ENCODE measurements around the gene SMIM33.
"Not testable (repeated sequence)": the region's sequence is repeated elsewhere in the genome, so short reads cannot be mapped to it uniquely, and the experiment has no call there.

Gene SMIM33

DNA sequence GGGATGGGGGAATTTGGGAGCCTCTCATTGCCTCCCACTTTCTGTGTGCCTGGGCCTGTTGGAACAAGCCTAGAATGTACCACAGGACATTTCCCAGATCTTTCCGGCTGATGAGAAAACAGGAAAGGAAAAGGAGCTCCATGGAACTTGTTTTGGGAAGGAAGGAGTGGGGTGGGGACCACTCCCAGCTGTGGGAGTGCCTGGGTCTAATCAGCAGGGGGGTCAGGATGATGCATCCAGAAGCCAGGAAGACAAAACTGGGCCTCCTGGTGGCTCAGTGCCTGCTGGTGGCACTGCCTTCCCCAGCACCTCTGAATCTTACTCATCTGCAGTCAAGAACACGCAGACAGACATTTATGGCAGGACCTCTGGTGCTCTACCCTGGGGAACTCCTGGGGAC, 2.8 kb downstream of the SMIM33 start:
- no peak for DNase-seq (ENCODE audit: low read depth in 1 of 2, low spot score in 1 of 2)
- H3K4me3 ChIP-seq (replicated peaks; ENCODE audit: insufficient read depth, low read length), result no peak overlapping the region
- H3K27me3 ChIP-seq (ENCODE audit: insufficient read depth, poor library complexity, severe bottlenecking), result no peaks in the 10 kb centered on the region
- TF ChIP-seq, protein P1, sequence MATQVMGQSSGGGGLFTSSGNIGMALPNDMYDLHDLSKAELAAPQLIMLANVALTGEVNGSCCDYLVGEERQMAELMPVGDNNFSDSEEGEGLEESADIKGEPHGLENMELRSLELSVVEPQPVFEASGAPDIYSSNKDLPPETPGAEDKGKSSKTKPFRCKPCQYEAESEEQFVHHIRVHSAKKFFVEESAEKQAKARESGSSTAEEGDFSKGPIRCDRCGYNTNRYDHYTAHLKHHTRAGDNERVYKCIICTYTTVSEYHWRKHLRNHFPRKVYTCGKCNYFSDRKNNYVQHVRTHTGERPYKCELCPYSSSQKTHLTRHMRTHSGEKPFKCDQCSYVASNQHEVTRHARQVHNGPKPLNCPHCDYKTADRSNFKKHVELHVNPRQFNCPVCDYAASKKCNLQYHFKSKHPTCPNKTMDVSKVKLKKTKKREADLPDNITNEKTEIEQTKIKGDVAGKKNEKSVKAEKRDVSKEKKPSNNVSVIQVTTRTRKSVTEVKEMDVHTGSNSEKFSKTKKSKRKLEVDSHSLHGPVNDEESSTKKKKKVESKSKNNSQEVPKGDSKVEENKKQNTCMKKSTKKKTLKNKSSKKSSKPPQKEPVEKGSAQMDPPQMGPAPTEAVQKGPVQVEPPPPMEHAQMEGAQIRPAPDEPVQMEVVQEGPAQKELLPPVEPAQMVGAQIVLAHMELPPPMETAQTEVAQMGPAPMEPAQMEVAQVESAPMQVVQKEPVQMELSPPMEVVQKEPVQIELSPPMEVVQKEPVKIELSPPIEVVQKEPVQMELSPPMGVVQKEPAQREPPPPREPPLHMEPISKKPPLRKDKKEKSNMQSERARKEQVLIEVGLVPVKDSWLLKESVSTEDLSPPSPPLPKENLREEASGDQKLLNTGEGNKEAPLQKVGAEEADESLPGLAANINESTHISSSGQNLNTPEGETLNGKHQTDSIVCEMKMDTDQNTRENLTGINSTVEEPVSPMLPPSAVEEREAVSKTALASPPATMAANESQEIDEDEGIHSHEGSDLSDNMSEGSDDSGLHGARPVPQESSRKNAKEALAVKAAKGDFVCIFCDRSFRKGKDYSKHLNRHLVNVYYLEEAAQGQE (IDR thresholded peaks at IDR 0.05; ENCODE audit: insufficient replicate concordance, low read depth), result no peak
- TF ChIP-seq POLR2AphosphoS5 (IDR thresholded peaks at IDR 0.05; ENCODE audit: low read depth) (no peak), SPI1 (IDR thresholded peaks at IDR 0.05; ENCODE audit: borderline replicate concordance, low read depth) (no peak), GABPA (IDR thresholded peaks at IDR 0.05; ENCODE audit: low read depth) (no peak)
- TF ChIP-seq, protein P2, sequence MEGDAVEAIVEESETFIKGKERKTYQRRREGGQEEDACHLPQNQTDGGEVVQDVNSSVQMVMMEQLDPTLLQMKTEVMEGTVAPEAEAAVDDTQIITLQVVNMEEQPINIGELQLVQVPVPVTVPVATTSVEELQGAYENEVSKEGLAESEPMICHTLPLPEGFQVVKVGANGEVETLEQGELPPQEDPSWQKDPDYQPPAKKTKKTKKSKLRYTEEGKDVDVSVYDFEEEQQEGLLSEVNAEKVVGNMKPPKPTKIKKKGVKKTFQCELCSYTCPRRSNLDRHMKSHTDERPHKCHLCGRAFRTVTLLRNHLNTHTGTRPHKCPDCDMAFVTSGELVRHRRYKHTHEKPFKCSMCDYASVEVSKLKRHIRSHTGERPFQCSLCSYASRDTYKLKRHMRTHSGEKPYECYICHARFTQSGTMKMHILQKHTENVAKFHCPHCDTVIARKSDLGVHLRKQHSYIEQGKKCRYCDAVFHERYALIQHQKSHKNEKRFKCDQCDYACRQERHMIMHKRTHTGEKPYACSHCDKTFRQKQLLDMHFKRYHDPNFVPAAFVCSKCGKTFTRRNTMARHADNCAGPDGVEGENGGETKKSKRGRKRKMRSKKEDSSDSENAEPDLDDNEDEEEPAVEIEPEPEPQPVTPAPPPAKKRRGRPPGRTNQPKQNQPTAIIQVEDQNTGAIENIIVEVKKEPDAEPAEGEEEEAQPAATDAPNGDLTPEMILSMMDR (IDR thresholded peaks at IDR 0.05; ENCODE audit: insufficient read depth, low read length), result no peak
- H3K27ac ChIP-seq (replicated peaks), result peak overlapping the region; percentile 79

DNA sequence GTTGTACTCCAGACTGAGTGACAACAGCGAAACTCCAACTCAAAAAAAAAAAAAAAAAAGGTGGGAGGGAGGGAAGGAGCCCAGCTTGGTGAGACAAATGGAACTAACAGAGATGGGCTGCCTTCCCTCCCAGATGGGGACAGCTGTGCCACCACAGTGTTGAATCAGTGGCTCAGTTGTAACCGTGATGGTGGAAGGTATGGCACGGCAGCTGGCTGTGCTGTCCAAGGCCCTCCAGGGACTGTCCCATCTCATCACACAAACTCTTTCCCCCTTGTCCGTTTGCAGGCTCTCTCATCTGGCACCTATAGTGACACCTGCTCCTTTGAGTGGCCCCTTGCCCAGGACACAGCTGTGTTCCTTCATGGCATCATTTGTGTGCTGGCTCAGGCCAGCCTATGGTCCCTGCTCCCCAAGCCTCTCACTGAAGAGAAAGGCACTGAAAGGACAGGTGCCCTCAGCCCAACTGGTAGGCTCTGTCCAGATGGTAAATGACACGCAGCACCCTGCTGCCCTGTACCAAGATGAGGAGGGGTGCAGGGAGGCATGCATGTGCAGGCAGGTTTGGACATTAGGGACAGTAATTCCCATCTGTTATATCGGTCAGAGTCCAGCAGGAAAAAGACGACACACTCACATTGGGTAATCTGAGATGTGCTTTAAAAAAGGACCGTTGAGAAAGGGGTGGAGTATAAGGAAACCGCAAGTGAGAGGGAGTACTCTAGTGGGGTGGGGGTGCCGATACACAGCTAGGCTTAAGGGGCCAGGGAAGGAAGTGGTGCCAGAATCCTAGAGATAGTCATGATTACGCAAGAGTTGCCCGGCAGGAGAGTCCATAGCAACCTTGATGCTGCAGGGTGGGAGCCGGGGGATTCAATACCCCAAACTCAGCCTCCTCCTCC, 4.3 kb downstream of the SMIM33 start:
- Histone ChIP-seq H3K27ac (replicated peaks) (peak overlapping the region; percentile 79), H3K4me3 (replicated peaks; ENCODE audit: insufficient read depth, low read length) (no peak overlapping the region), H3K27me3 (ENCODE audit: insufficient read depth, poor library complexity, severe bottlenecking) (no peaks in the 10 kb centered on the region)
- TF ChIP-seq, protein P2 (IDR thresholded peaks at IDR 0.05; ENCODE audit: insufficient read depth, low read length), result no peak
- TF ChIP-seq, protein P1 (IDR thresholded peaks at IDR 0.05; ENCODE audit: insufficient replicate concordance, low read depth), result peak; percentile 41
- TF ChIP-seq SPI1 (IDR thresholded peaks at IDR 0.05; ENCODE audit: borderline replicate concordance, low read depth), result peak; percentile 72
- TF ChIP-seq POLR2AphosphoS5 (IDR thresholded peaks at IDR 0.05; ENCODE audit: low read depth), result peak; percentile 57
- DNase-seq (ENCODE audit: low read depth in 1 of 2, low spot score in 1 of 2), result peak; percentile 84 to 88

DNA sequence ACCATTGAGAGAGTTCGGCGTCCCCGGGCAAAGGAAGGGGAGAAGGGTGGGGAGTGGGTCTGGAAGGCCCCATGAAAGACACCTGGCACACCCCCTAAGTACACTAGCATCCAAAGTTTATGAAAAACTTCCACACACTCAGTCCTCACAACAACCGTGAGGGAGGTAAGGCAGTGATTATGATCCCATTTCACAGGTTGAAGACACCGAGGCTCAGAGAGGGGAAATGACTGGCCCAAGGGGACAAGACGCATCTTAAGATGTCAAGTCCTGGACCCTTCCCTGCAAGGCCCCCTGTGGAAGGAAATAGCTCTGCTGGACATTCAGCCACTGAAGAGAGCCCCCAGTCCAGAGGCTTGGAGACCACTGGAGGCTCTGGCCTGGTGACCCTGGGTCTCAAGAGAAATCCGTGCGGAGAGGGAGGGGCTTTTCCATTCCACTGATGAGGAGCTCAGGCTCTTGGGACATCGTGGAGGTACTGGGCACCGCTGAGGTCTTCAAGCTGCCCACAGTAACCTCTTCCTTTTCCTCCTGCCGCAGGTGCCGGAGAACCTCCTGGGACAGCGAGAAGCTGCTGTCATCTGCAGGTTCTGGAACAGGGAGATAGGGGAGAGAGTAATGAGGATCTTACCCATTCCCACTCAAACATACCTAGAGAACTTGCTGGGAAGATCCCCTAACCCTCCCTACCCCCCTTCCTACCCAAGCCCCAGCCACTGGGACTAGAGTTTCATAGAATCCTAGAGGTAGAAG, 5.2 kb downstream of the SMIM33 start:
- Histone ChIP-seq H3K27ac (replicated peaks) (peak overlapping the region; percentile 79), H3K27me3 (ENCODE audit: insufficient read depth, poor library complexity, severe bottlenecking) (no peaks in the 10 kb centered on the region), H3K4me3 (replicated peaks; ENCODE audit: insufficient read depth, low read length) (no peak overlapping the region)
- DNase-seq (ENCODE audit: low read depth in 1 of 2, low spot score in 1 of 2), result peak in 1 of 2 experiments; percentile 21
- TF ChIP-seq, protein P1 (IDR thresholded peaks at IDR 0.05; ENCODE audit: insufficient replicate concordance, low read depth), result no peak
- TF ChIP-seq, protein P2 (IDR thresholded peaks at IDR 0.05; ENCODE audit: insufficient read depth, low read length), result no peak
- no peak for TF ChIP-seq GABPA (IDR thresholded peaks at IDR 0.05; ENCODE audit: low read depth)
- TF ChIP-seq SPI1 (IDR thresholded peaks at IDR 0.05; ENCODE audit: borderline replicate concordance, low read depth), result no peak
- TF ChIP-seq POLR2AphosphoS5 (IDR thresholded peaks at IDR 0.05; ENCODE audit: low read depth), result no peak

DNA sequence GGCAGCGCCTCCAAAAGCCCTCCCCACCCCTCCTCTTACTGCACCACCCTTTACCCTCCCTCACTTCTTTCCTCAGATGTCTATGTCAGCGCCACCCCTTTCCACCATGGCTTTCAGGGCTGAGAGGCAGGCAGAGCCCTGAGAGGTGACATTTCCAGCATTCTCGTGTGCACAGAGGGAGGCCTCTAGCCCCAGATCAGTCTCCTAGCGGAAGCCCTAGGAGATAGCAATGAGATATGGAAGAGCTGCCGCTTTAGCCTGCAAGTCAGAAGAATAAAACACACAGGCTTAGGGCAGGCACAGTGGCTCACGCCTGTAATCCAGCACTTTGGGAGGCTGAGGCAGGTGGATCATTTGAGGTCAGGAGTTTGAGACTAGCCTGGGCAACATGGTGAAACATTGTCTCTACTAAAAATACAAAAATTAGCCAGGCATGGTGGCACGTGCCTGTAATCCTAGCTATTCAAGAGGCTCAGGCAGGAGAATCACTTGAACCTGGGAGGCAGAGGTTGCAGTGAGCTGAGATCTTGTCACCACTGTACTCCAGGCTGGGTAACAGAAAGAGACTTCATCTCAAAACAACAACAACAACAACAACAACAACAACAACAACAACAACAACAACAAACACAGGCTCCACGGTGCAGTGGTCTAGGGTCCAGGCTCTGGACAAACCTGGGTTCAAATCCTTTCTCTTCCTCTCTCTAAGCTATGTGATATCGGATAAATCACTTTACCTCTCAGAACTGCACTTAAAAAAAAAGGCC, 8.0 kb downstream of the SMIM33 start:
- not testable (repeated sequence) for H3K27me3 ChIP-seq (ENCODE audit: insufficient read depth, poor library complexity, severe bottlenecking); DNase-seq (ENCODE audit: low read depth in 1 of 2, low spot score in 1 of 2); H3K27ac ChIP-seq (replicated peaks); H3K4me3 ChIP-seq (replicated peaks; ENCODE audit: insufficient read depth, low read length)
